HL-60 (cell line): Measurements from ENCODE around the gene MICA.
"Not testable (repeated sequence)": the region's sequence is repeated elsewhere in the genome, so short reads cannot be mapped to it uniquely, and the experiment has no call there.

ENCODE experiments used
- CTCF ChIP-seq: IDR thresholded peaks from one replicate; pipeline ENCODE4 v1.5.1; 2011; ENCODE audit warnings: low read length, control low read depth, inconsistent platforms; ENCODE audit not compliant: insufficient read depth
- GABPA ChIP-seq: IDR thresholded peaks from 2 replicates; pipeline ENCODE4 v1.6.1; 2012; ENCODE audit warnings: low read depth
- POLR2AphosphoS5 ChIP-seq: IDR thresholded peaks from 2 replicates; pipeline ENCODE4 v1.6.1; 2012; ENCODE audit warnings: low read depth
- REST ChIP-seq: IDR thresholded peaks from 2 replicates; pipeline ENCODE4 v1.6.1; 2012; ENCODE audit warnings: low read depth; ENCODE audit not compliant: insufficient replicate concordance
- SPI1 ChIP-seq: IDR thresholded peaks from 2 replicates; pipeline ENCODE4 v1.6.1; 2012; ENCODE audit warnings: low read depth, mild to moderate bottlenecking, borderline replicate concordance

DNA sequence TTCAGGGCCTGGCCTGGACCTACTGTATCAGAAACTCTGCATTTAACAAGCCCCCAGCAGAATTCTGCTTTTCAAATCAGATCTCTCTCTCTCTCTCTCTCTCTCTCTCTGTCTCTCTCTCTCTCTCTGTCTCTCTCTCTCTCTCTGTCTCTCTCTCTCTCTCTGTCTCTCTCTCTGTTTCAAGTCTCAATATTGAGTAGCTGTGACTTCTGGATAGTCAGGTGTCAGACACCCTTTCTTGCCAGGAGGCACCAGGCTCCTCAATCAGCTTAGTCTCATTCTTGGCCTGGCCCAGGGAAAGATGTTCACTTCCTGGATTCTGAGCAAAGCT lies 13.6 kb upstream of the MICA start:
- TF ChIP-seq CTCF, REST, GABPA, POLR2AphosphoS5, SPI1: not testable (repeated sequence)
